K562 (cell line): ENCODE data around the gene ACER3. TPM values are rescaled to one million over a fixed set of nuclear protein-coding genes. Genes with fewer than 3 reads are reported as not detected.
A peak's percentile ranks its signal among the peaks of the same experiment; 100 is the strongest.
"Not testable (repeated sequence)": the region's sequence is repeated elsewhere in the genome, so short reads cannot be mapped to it uniquely, and the experiment has no call there.

Experiments used
- ATAC-seq: fragments of 200-7000 bp; cut with Tn5 transposase; 3 replicates; pipeline ENCODE4 v1.9.1; 2020; ENCODE audit warnings: moderate library complexity
- BruUV-seq: library from RNA; stranded (reverse); fragments of 400-500 nt; replicated peaks from 2 replicates; lab custom pipeline; 2021; lab: Mats Ljungman, UMichigan
- CTCF ChIA-PET: fragments of 300-600 bp; formaldehyde crosslinking; extraction: SDS; loops from one replicate; lab custom pipeline; 2021; ENCODE audit warnings: low intra/inter-chr PET ratio; lab: Yijun Ruan, JAX
- POLR2A ChIA-PET: fragments of 300-600, 350-650 bp; sonication (Branson Sonifier 250); formaldehyde crosslinking; extraction: SDS; loops from one replicate; lab custom pipeline; 2021; ENCODE audit warnings: antibody characterized with exemption, inconsistent platforms; lab: Yijun Ruan, JAX
- DNase-seq, 4 experiments: peaks; one replicate each; pipeline versions ENCODE4 v3.0.0 to v3.0.0-alpha.2; 2011 to 2018; ENCODE audit warnings: low spot score in 3 of 4, mixed read lengths in 3 of 4; ENCODE audit errors: extremely low read depth in 1 of 4
- FAIRE-seq: peaks from 2 replicates; lab custom pipeline; 2011; peaks lifted over from hg19 to GRCh38; lab: Jason Lieb, UNC
- H2AFZ ChIP-seq: 2 replicates; pipeline ENCODE4 v1.6.0; 2011; ENCODE audit warnings: low read depth, low read length, control low read depth, inconsistent platforms
- H3K27ac ChIP-seq: fragments of 200-600 bp; 3 replicates; pipeline ENCODE4 v1.8.0; 2011; ENCODE audit warnings: low read depth, mild to moderate bottlenecking, control low read depth, inconsistent platforms, low read length, moderate library complexity, mixed read lengths; ENCODE audit errors: extremely low read depth
- H3K27me3 ChIP-seq, 2 experiments: fragments of 300-600 bp in 1 of 2; 2 replicates in 1 of 2; 3 replicates in 1 of 2; pipeline versions ENCODE4 v1.6.0 to v1.8.0; 2011; ENCODE audit warnings: inconsistent platforms in 2 of 2, low read length in 2 of 2, mild to moderate bottlenecking in 1 of 2, mixed read lengths in 1 of 2, moderate library complexity in 1 of 2; ENCODE audit not compliant: control insufficient read depth in 2 of 2, insufficient read depth in 2 of 2
- H3K36me3 ChIP-seq: fragments of 300-600 bp; 3 replicates; pipeline ENCODE4 v1.8.0; 2011; ENCODE audit warnings: mild to moderate bottlenecking, low read length, inconsistent platforms; ENCODE audit not compliant: control insufficient read depth, insufficient read depth
- H3K4me1 ChIP-seq, 2 experiments: fragments of 200-600 bp in 1 of 2; replicated peaks in 1 of 2; 2 replicates in 1 of 2; 3 replicates in 1 of 2; pipeline versions ENCODE4 v1.5.1 to v1.8.0; 2011; ENCODE audit warnings: inconsistent platforms in 2 of 2, low read length in 2 of 2, mild to moderate bottlenecking in 1 of 2, mixed read lengths in 1 of 2, moderate library complexity in 1 of 2; ENCODE audit not compliant: control insufficient read depth in 2 of 2, insufficient read depth in 2 of 2
- H3K4me2 ChIP-seq: 2 replicates; pipeline ENCODE4 v1.6.1; 2011; ENCODE audit warnings: low read length, control low read depth, inconsistent platforms, mixed read lengths; ENCODE audit not compliant: insufficient read depth
- H3K4me3 ChIP-seq: fragments of 200-600 bp; sonication (generic), shearing (Covaris generic); 2 replicates; pipeline ENCODE4 v1.5.1; 2016; ENCODE audit warnings: control low read depth, inconsistent platforms
- H3K79me2 ChIP-seq: fragments of 200-600 bp; 3 replicates; pipeline ENCODE4 v1.8.0; 2011; ENCODE audit warnings: low read length, inconsistent platforms; ENCODE audit not compliant: control insufficient read depth, insufficient read depth
- H3K9ac ChIP-seq, 2 experiments: 2 replicates each; pipeline versions ENCODE4 v1.6.0 to v1.6.1; 2011; ENCODE audit warnings: low read depth in 2 of 2, low read length in 2 of 2, control low read depth in 1 of 2, inconsistent platforms in 1 of 2, mild to moderate bottlenecking in 1 of 2, mixed read lengths in 1 of 2; ENCODE audit not compliant: insufficient read depth in 1 of 2
- H3K9me1 ChIP-seq: one replicate; pipeline ENCODE4 v1.6.0; 2011; ENCODE audit warnings: inconsistent platforms, mild to moderate bottlenecking, low read length, moderate library complexity; ENCODE audit not compliant: control insufficient read depth, insufficient read depth
- H3K9me3 ChIP-seq: replicated peaks from 2 replicates; pipeline ENCODE4 v1.5.1; 2011; ENCODE audit warnings: low read depth, low read length, inconsistent platforms; ENCODE audit not compliant: control insufficient read depth, insufficient read depth
- H4K20me1 ChIP-seq: replicated peaks from 2 replicates; pipeline ENCODE4 v1.6.1; 2011; ENCODE audit warnings: low read length, inconsistent platforms, mixed read lengths; ENCODE audit not compliant: control insufficient read depth, insufficient read depth
- CBX3 ChIP-seq, 2 experiments: IDR thresholded peaks; 1 replicate in 1 of 2; 2 replicates in 1 of 2; pipeline ENCODE4 v1.6.1; 2012; ENCODE audit warnings: inconsistent platforms in 2 of 2, low read length in 2 of 2, borderline replicate concordance in 1 of 2, control low read depth in 1 of 2
- HNRNPLL ChIP-seq: fragments of 200-400 bp; formaldehyde crosslinking; IDR thresholded peaks from 2 replicates; pipeline ENCODE4 v1.6.1; 2017; ENCODE audit warnings: low read length, low read depth, mild to moderate bottlenecking; ENCODE audit not compliant: poor library complexity, severe bottlenecking
- MAFF ChIP-seq: IDR thresholded peaks from 2 replicates; pipeline ENCODE4 v1.6.1; 2012; ENCODE audit warnings: low read length, improper control_type of control experiment
- SIN3A ChIP-seq, 2 experiments: fragments of 150-350 bp in 1 of 2; IDR thresholded peaks; 2 replicates each; pipeline ENCODE4 v1.6.1; 2011 to 2016; ENCODE audit warnings: borderline replicate concordance in 2 of 2, low read depth in 2 of 2, low read length in 2 of 2, mild to moderate bottlenecking in 2 of 2, moderate library complexity in 2 of 2; ENCODE audit not compliant: control insufficient read depth in 1 of 2
- TEAD4 ChIP-seq, 2 experiments: sonication (generic) in 1 of 2; formaldehyde crosslinking in 1 of 2; IDR thresholded peaks; 2 replicates each; pipeline versions ENCODE4 v1.6.1 to v1.8.0; 2012 to 2022; ENCODE audit warnings: borderline replicate concordance in 1 of 2, inconsistent platforms in 1 of 2, low read length in 1 of 2, mild to moderate bottlenecking in 1 of 2, missing genetic modification reagents in 1 of 2
- TRIM24 ChIP-seq, 2 experiments: fragments of 450-650 bp; IDR thresholded peaks; 2 replicates each; pipeline ENCODE4 v1.6.1; 2016
- ZFP36 ChIP-seq: fragments of 150-350 bp; IDR thresholded peaks from 2 replicates; pipeline ENCODE4 v1.6.1; 2018; ENCODE audit warnings: low read length, low read depth; ENCODE audit not compliant: partially characterized antibody
- ZNF24 ChIP-seq: fragments of 450-650 bp; IDR thresholded peaks from 2 replicates; pipeline ENCODE4 v1.6.1; 2016
- whole genome bisulfite sequencing: fragments of 100-300 bp; shearing (Covaris generic); methylation state at CpG from one replicate; pipeline ENCODE4 v1.1.6; 2016; ENCODE audit warnings: low coverage, mixed read lengths; ENCODE audit not compliant: insufficient coverage; ENCODE audit errors: missing lambda C conversion rate; 5-methylcytosine and 5-hydroxymethylcytosine counted together
- in situ Hi-C: fragments of 300-500 bp; cut with MboI; formaldehyde crosslinking; loops from 4 replicates; pipeline ENCODE4 v1.15.0; 2018; ENCODE audit warnings: inconsistent platforms, mixed read lengths
- intact Hi-C: fragments of 100-400 bp; cut with micrococcal nuclease; formaldehyde crosslinking; loops from 2 replicates; pipeline ENCODE4 v1.14.2; 2022
- polyA plus RNA-seq, 8 experiments: library from polyadenylated mRNA; depleted of rRNA in 4 of 8; stranded (reverse) in 5 of 8; unstranded in 3 of 8; fragments of >200 nt; fragmentation: Nextera tagmentation in 2 of 8; fragmentation: Illumina TruSeq in 1 of 8; extraction: Ambion mirVana in 2 of 8; extraction: Trizol in 1 of 8; gene quantifications; 2 replicates each; pipeline versions ENCODE4 v1.2.1 to v1.2.3, GENCODE V29; 2011 to 2014; ENCODE audit warnings: inconsistent platforms in 1 of 8, missing spikeins in 1 of 8
- total RNA-seq, 7 experiments: library from RNA; depleted of rRNA in 6 of 7; stranded (reverse); fragments of >200 nt in 6 of 7; fragmentation: Illumina TruSeq in 2 of 7; extraction: Trizol in 2 of 7; gene quantifications; 2 replicates each; pipeline versions ENCODE4 v1.2.1 to v1.2.3, GENCODE V29; 2011 to 2021; ENCODE audit warnings: low replicate concordance in 1 of 7
- TF ChIP-seq, protein P1 (sequence below), 2 experiments: fragments of 250-450 bp in 1 of 2; fragments of 450-650 bp in 1 of 2; sonication (Bioruptor Pico) in 1 of 2; IDR thresholded peaks; 2 replicates each; pipeline versions ENCODE4 v1.6.1 to v1.8.0; 2016 to 2021; ENCODE audit warnings: mild to moderate bottlenecking in 2 of 2, moderate library complexity in 2 of 2, missing compliant biosample characterization in 1 of 2, missing genetic modification characterization in 1 of 2
- TF ChIP-seq, protein P2 (sequence below): fragments of 450-650 bp; IDR thresholded peaks from 2 replicates; pipeline ENCODE4 v1.6.1; 2018; ENCODE audit warnings: mild to moderate bottlenecking, low read depth; ENCODE audit not compliant: partially characterized antibody

The ACER3 gene
- total and polyA plus RNA-seq, 9 of the 15 experiments (the other 6 are each of a cell fraction or from before 2014, with no cell fraction given) = 2.0 to 23.8 (median 9.5) TPM

DNA sequence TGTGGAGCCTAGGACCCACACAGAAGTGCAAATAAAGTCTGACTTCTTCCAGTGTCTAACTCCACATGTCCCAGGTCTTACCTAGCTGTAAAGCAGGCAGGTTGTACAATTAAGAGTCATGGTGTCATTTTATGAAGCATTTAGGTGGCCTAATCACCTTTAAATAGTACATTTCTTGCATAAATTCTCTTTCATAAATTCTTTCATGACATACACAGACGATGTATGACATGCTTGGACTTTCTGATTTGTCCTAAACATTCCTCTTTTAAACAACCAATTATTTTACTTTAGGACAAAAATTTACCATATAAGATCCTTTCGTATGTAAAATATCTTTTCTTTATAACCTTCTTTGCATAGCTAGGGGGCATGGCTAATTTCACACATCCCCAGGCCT is 46.3 kb upstream of the ACER3 start:
- Histone ChIP-seq H3K27me3 (no peaks in the 10 kb centered on the region), H3K9me3 (peaks cover 5% of the 10 kb centered on the region), H2AFZ (no peak overlapping the region), H3K9ac (no peak overlapping the region), H3K4me1 (no peaks in the 10 kb centered on the region; a peak in 1 of 5 replicates), H3K4me3 (no peak overlapping the region), H3K79me2 (no peaks in the 10 kb centered on the region), H3K9me1 (no peaks in the 10 kb centered on the region), H4K20me1 (no peaks in the 10 kb centered on the region), H3K4me2 (no peak overlapping the region), H3K27ac (no peak overlapping the region), H3K36me3 (no peaks in the 10 kb centered on the region)
- in situ Hi-C loops = loop anchor here (5.0 kb wide), 1 partner anchor 103 kb away; no protein-coding TSS in a partner anchor
- no peak for DNase-seq
- no TSS peak for BruUV-seq
- no peak for ATAC-seq
- intact Hi-C loops = no loop called here
- ChIA-PET CTCF (interaction anchor here (0.6 kb wide), 1 partner anchor 119 kb away, joined by 4 read pairs; no protein-coding TSS in a partner anchor), POLR2A (no interaction called here)
- FAIRE-seq = no peak
- no peak for TF ChIP-seq SIN3A (IDR thresholded peaks at IDR 0.05; ENCODE audit: borderline replicate concordance in 2 of 2, control insufficient read depth in 1 of 2, low read depth in 2 of 2, low read length in 2 of 2)
- TF ChIP-seq HNRNPLL = no peak
- TF ChIP-seq ZNF24 = no peak
- TF ChIP-seq ZFP36 = peak; percentile 43
- TF ChIP-seq MAFF = no peak
- 82% methylated on average over 2 of the region's 2 CpGs for WGBS

DNA sequence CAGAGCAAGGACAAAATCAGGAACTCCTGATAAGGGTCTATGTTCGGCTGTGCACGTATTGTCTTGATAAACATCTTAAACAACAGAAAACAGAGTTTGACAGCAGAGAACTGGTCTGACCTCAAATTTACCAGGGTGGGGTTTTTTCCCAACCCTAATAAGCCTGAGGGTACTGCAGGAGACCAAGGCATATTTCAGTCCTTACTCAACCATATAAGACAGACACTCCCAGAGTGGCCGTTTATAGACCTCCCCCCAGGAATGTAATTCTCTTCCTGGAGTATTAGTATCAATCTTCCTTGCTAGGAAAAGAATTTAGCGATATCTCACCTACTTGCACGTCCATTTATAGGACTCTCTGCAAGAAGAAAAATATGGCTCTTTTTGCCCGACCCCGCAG is 45.0 kb upstream of the ACER3 start:
- DNase-seq; H3K4me1 ChIP-seq; FAIRE-seq; intact Hi-C loops; H3K36me3 ChIP-seq; BruUV-seq; CTCF ChIA-PET; H3K9ac ChIP-seq; H3K4me3 ChIP-seq; H3K27ac ChIP-seq; H3K4me2 ChIP-seq; H3K79me2 ChIP-seq; H3K9me3 ChIP-seq; ATAC-seq; H3K27me3 ChIP-seq; H3K9me1 ChIP-seq; H4K20me1 ChIP-seq; H2AFZ ChIP-seq; in situ Hi-C loops; TF ChIP-seq TEAD4 (CRISPR knock-in tag; IDR thresholded peaks at IDR 0.05; ENCODE audit: borderline replicate concordance): not testable (repeated sequence)
- 58% methylated on average over 7 of the region's 7 CpGs for WGBS
- POLR2A ChIA-PET = interaction anchor here (0.6 kb wide), 1 partner anchor 369 kb away, joined by 3 read pairs; no protein-coding TSS in a partner anchor
- TF ChIP-seq TEAD4 (IDR thresholded peaks at IDR 0.05; ENCODE audit: low read length) (0 out of 2 replicates have a peak, but pooled peaks have one; percentile 7), CBX3 (IDR thresholded peaks at IDR 0.05; ENCODE audit: borderline replicate concordance in 1 of 2, low read length in 2 of 2) (peak in 1 of 2 experiments; percentile 95; a peak in 2 of 3 replicates), TRIM24 (IDR thresholded peaks at IDR 0.05) (peak; percentile 64 to 79; a peak in 3 of 4 replicates)
- TF ChIP-seq, protein P1, sequence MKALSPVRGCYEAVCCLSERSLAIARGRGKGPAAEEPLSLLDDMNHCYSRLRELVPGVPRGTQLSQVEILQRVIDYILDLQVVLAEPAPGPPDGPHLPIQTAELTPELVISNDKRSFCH (CRISPR knock-in tag; IDR thresholded peaks at IDR 0.05) = not testable (repeated sequence)
- TF ChIP-seq, protein P1 (tag; IDR thresholded peaks at IDR 0.05) = 0 out of 2 replicates have a peak, but pooled peaks have one; percentile 21
- TF ChIP-seq, protein P2, sequence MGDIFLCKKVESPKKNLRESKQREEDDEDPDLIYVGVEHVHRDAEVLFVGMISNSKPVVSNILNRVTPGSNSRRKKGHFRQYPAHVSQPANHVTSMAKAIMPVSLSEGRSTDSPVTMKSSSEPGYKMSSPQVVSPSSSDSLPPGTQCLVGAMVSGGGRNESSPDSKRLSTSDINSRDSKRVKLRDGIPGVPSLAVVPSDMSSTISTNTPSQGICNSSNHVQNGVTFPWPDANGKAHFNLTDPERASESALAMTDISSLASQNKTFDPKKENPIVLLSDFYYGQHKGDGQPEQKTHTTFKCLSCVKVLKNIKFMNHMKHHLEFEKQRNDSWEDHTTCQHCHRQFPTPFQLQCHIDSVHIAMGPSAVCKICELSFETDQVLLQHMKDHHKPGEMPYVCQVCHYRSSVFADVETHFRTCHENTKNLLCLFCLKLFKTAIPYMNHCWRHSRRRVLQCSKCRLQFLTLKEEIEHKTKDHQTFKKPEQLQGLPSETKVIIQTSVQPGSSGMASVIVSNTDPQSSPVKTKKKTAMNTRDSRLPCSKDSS = peak; percentile 90
